ENCODE measurements around the gene STXBP5.

DNA sequence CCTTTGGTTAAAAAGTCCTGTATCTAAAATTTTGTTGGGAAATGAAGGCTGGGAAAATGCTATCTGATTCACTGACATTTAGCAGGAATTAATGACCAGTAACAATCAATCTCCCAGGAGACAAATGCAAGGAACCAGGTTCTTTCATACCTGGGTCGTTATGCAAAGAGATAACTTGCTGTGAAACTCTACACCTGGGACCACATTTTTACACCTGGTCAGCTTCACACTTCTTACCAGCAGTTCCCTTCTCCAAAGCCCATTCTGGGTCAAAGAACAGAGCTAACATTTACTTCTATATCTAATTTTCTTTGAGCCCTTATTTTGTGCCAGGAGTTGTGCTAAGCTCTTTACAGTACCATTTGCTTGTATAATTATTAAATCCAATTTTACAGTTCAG is 27.4 kb upstream of the STXBP5 start:
- no peak for TF ChIP-seq EZH2 (IDR thresholded peaks at IDR 0.05; ENCODE audit: insufficient read depth, poor library complexity, severe bottlenecking)
- TF ChIP-seq EZH2phosphoT487 (IDR thresholded peaks at IDR 0.05; ENCODE audit: insufficient read depth, low read depth): no peak

All from GM23248 (cell line).